Suprapubic skin (tissue), 4 donors: Measurements from ENCODE around the gene AFF1.
"Not testable (repeated sequence)": the region's sequence is repeated elsewhere in the genome, so short reads cannot be mapped to it uniquely, and the experiment has no call there.

Experiments
- CTCF ChIP-seq, 2 donors: fragments of 200-600 bp in 1 of 2; fragments of 450-650 bp in 1 of 2; sonication (generic) in 1 of 2; IDR thresholded peaks; one replicate each; pipeline ENCODE4 v1.5.1; 2016 to 2019; ENCODE audit warnings: antibody characterized with exemption in 2 of 2, mild to moderate bottlenecking in 1 of 2, moderate library complexity in 1 of 2
- EP300 ChIP-seq: sonication (generic); formaldehyde crosslinking; IDR thresholded peaks from one replicate; pipeline ENCODE4 v1.6.1; 2017; ENCODE audit warnings: antibody characterized with exemption
- POLR2A ChIP-seq, 2 donors: fragments of 450-650 bp; IDR thresholded peaks; one replicate each; pipeline ENCODE4 v1.6.1; 2017; ENCODE audit warnings: antibody characterized with exemption in 2 of 2, mild to moderate bottlenecking in 2 of 2, moderate library complexity in 2 of 2
- POLR2AphosphoS5 ChIP-seq, 3 donors: sonication (generic); formaldehyde crosslinking; IDR thresholded peaks; one replicate each; pipeline ENCODE4 v1.6.1; 2017; ENCODE audit warnings: antibody characterized with exemption in 3 of 3

- TF ChIP-seq CTCF (IDR thresholded peaks at IDR 0.05); POLR2A (IDR thresholded peaks at IDR 0.05); POLR2AphosphoS5 (IDR thresholded peaks at IDR 0.05); EP300: not testable (repeated sequence)
These were observed 211.1 kb downstream of the AFF1 start for GRCh38 chr4:87145934-87146333.
